Activated CD8-positive, alpha-beta memory T cell treated with anti-CD3 and anti-CD28 coated beads, Interleukin-2, amount 50 U/mL, for 24 hours (primary cell): ENCODE measurements around the gene ZBED4.
"Not testable (repeated sequence)": the region's sequence is repeated elsewhere in the genome, so short reads cannot be mapped to it uniquely, and the experiment has no call there.

Experiments used
- DNase-seq: peaks from one replicate; pipeline ENCODE4 v3.0.0-alpha.2; 2020; ENCODE audit errors: extremely low read depth

ZBED4 gene

GRCh38 chr22:49852898-49853894 is at the start of gene ZBED4:
Gene ZBED4, plus strand, starts transcription at chr22:49853844. Its CDS starts 29,819 bp downstream, at chr22:49883663.
- peak; percentile 89 for DNase-seq

DNA sequence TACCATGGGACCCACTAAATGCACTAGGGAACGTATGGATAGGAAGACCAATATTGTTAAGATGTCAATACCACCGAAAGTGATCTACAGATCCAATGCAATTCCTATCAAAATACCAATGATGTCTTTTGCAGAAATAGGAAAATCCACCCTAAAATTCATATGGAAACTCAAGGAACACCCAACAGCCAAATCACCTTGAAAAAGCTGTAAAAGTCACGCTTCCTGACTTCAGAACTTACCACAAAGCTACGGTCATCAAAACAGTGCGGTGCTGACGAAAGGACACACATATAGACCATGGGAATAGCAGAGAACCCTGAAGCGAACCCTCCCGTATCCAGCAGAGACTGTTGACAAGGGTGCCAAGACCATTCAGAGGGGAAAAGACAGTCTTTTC is 46.5 kb upstream of the ZBED4 start:
- DNase-seq = no peak

DNA sequence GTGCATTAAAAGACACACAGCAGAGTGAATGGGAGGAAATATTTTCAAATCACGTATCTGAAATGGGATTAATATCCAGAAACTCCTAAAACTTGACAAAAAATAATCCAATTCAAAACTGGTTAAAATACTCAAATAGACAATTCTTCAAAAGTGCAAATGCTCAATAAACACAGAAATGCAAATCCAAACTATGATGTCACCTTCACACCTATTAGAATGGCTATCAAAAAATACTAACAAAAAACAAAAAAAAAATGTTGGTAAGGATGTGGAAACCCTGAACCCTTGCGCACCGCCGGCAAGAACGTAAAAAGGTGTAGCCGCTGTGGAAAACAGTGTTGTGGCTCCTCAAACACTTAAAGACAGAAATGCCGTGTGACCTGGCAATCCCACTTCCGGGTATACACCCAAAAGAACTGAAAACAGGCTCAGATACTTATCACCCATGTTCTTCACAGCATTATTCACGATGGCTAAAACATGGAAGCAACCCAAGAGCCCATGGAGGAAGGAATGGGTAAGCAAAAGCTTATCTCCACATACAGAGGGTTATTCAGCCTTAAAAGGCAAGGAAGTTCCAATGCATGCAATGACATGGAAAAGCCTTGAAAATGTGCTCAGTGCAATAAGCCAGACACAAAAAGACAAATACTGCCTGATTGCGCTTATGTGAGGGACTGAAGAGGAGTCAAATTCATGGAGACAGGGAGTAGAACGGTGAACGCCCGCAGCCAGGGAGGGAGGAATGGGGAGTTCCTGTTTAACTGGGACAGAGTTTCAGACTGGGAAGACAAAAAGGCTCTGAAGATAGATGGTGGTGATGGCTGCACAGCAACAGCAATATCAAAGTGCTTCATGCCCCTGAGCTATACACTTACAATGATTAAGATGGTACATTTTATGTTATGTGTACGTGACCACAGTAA is 45.6 kb upstream of the ZBED4 start:
- DNase-seq = no peak

DNA sequence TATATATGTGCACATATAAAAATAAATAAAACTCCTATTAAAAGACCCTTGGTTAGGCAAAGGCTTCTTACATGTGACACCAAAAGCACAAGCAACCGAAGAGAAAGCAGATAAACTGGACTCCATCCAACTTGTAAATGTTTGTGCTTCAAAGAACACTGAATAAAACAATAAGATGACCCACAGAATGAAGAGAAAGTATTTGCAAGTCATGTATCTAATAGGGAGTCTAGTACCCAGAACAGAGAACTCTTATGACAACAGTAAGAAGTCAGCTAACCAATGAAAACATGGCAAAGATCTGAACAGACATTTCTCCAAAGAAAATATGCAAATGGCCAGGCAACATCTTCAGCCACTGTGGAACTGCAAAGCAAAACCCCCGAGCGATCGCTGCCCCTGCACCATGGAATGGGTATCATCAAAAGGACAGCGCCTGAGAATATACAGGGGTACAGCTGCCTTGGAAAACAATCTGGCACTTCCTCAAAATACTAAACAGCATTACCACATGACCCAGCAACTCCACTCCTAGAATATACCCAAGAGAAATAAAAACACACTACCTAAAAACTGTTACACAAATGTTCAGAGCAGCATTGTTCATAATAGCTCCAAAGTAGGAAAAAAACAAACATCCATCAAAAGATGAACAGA is 43.2 kb upstream of the ZBED4 start:
- no peak for DNase-seq

DNA sequence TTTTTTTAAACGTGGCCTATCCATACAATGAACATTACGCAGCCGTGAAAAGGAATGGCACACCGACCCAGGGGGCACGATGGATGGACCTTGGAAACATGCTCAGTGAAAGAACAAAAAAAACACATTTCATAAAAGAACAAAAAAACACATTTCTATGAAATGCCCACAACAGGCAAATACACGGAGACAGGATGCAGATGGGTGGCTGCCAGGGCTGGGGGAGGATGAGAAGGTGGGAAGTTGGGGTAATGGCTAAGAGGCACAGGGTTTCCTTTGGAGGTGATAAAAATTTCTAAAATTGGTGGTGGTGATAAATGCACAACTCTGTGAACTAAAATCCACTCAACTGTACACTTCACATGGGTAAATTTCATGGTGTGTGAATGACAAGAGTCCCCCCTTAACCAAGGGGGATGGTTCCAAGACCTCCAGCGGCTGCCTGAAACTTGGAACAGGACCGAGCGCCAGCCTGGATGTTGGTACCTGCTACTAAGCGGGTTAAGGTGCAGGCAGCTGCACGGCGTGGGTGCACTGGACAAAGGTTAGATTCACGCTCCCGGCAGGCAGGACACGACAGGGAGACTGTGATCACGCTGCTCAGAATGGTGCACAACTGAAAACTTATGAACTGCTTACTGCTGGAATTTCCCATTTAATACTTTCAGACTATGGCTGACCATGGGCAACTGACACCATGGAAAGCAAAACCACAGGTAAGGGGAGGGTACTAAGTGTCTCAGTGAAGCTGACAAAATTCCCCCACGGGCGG is 42.4 kb upstream of the ZBED4 start:
- DNase-seq = no peak

- no peak for DNase-seq
Measured at GRCh38 chr22:49812838-49813237, 40.8 kb upstream of the ZBED4 start.

GRCh38 chr22:49814164-49814686 is 39.4 kb upstream of the ZBED4 start:
- DNase-seq = no peak

GRCh38 chr22:49814856-49815255 is 38.8 kb upstream of the ZBED4 start:
- DNase-seq = no peak

DNA sequence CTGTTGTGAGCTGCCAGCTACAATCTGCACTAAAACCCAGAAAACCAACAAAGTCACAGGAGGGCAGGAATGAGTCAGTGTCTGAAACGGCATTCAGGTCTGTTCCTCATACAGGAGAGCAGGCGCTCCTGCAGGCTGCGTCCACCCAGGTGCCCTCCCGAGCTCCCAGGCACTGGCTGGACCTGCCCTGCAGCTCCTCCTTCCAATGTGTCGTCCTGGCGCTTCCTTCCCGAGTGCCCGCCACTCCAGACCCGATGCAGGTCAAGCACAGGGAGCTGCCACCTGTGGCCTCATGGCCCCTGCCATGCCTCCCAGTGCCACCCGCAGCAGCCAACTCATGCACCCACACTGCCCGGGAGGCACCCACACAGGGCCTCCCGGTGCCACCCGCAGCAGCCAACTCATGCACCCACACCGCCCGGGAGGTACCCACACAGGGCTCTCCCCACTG is 38.0 kb upstream of the ZBED4 start:
- DNase-seq = no peak

DNA sequence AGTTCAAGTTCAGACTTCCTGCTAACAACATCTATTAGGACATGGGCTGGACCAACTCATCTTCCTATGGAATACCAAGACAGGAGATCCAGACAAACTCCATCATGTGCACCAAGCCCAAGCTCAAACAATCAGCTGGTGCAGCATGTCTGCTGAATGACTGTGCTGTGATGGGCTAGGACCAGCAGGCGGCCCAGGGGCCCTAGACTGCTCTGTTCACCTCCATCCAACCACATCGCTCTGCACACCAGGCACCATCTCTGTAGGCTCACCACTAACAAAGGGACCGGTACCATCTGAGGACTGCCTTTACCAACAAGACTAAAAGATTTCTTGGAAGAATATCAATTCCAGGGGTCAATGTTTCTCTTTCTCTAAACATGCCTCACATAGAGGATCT is 36.3 kb upstream of the ZBED4 start:
- DNase-seq = no peak

GRCh38 chr22:49820984-49821383 is 32.7 kb upstream of the ZBED4 start:
- DNase-seq = no peak

GRCh38 chr22:49821741-49822140 is 31.9 kb upstream of the ZBED4 start:
- DNase-seq = not testable (repeated sequence)

DNA sequence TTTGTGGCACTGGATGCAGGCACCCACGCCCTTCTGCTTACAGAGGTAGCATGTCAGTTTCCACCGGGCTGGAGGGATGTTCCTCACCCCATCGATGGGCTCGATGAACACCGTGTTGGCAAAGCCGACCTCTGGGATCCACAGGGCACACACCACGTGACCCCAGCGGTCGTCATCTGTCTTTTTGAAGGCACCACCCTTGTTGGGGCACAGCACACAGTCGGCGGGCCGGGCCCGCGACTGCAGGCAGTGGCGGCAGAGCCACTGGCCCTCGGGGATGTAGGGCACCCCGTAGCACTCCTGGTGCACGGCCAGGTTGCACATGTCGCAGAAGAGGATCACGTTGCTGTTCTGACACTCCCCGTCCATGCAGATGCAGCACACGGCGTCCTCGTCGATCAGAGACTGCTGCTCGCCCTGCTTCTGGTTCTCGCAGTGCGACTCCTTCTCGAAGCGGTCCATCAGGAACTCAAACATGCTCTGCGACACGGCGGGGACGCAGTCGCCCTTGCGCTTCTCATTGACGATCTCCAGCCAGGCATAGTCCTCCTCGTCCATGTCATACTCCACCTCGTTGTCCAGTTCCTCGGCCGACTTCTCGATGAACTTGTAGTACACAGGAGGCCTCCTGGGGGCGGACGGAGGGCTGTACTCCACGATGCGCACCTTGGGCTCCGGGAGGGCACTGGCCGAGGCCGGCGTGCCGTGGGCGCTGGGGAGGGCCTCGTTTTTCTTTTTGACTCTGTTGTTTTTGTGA is 30.2 kb upstream of the ZBED4 start:
- no peak for DNase-seq

GRCh38 chr22:49824185-49824925 is 29.3 kb upstream of the ZBED4 start:
- no peak for DNase-seq

- DNase-seq = no peak
Measured at GRCh38 chr22:49824936-49825335, 28.7 kb upstream of the ZBED4 start.

GRCh38 chr22:49825436-49825835 is 28.2 kb upstream of the ZBED4 start:
- DNase-seq = no peak

DNA sequence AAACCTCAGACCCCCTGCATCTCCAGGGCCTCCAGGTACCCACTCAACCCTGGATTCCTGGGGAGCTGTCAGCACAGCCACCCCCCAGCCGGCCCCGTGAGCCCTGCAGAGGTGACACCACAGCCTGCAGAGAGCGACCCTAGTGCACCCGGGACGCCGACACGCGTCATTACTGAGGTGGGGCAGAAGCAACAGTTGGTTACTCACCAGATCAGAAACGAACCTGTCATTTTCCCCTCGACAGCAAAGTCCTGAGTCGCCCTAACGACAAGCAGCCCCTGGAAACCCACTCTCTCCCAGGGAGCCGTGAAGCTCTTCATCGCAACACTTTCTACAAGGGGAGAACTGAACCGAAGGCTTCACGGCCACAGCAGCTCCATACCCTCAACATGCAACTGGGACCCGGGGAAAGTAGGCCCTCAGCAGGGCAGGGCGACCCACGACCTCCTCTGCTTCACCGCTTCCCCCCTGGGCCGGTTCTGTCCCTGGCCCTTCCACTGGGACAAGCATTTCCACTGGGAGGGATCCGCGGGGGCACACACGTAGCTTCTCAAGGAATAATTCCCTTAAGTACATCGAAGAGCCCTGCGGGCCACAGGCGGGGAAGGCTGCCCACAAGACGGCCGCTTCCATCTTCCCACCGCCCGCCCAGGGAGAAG is 27.6 kb upstream of the ZBED4 start:
- peak; percentile 51 for DNase-seq

- no peak for DNase-seq
Measured at GRCh38 chr22:49826603-49827270, 26.9 kb upstream of the ZBED4 start.
